ENCODE measurements around the gene AKAP11.
"Not testable (repeated sequence)": the region's sequence is repeated elsewhere in the genome, so short reads cannot be mapped to it uniquely, and the experiment has no call there.

The AKAP11 gene, protein sequence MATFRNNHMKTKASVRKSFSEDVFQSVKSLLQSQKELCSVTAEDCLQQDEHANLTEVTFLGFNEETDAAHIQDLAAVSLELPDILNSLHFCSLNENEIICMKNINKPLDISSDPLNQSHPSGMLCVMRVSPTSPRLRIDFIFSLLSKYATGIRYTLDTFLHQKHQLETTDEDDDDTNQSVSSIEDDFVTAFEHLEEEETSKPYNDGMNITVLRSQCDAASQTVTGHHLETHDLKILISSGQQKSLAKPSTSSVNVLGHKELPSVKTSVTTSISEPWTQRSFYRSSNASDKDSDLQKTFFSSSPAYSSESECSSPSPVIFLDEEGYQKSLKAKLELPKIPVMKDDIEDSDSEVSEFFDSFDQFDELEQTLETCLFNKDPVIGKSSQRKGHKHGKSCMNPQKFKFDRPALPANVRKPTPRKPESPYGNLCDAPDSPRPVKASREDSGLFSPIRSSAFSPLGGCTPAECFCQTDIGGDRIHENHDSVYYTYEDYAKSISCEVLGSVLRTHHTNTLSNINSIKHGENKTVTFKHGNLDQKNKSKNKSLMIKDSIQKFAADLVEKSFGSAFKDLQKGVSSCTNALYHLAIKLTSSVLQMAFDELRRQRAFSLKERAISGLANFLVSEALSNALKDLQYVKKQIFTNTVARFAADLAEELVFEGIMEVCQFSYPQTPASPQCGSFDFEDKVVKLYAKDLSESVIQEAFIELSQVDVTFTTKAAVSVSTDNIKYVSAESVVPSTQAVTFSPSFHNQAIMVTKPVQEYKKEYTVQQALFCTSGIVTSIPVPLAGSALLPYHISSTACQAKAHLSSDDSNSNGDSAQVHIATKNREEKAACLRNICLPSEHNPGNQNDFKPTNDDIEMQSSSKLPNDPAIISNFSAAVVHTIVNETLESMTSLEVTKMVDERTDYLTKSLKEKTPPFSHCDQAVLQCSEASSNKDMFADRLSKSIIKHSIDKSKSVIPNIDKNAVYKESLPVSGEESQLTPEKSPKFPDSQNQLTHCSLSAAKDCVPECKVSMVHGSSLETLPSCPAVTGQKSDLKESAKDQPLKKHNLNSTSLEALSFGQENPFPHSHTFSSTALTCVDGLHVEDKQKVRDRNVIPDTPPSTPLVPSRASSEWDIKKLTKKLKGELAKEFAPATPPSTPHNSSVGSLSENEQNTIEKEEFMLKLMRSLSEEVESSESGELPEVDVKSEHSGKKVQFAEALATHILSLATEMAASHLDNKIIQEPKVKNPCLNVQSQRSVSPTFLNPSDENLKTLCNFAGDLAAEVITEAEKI (N-terminal part only)

GRCh38 chr13:42272115-42272803 lies at the start of gene AKAP11:
Gene AKAP11 (plus strand): TSS chr13:42272152. CDS start chr13:42286349, 14,197 bp downstream.
- DNase-seq: peak; percentile 51

DNA sequence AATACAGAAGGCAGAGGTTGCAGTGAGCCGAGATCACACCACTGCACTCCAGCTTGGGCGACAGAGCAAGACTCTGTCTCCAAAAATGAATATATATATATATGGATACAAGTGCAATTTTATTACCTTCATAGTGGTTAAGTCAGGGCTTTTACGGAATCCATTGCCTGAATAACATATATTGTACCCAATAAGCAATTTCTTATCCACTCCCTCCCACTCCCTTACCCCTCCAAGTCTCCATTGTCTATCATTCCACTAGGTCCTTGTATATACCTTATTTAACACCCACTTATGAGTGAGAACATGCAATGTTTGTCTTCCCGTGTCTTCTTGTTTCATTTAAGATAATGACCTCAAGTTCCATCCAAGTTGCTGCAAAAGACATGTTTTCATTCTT lies 48.3 kb upstream of the AKAP11 start:
- DNase-seq: no peak

DNA sequence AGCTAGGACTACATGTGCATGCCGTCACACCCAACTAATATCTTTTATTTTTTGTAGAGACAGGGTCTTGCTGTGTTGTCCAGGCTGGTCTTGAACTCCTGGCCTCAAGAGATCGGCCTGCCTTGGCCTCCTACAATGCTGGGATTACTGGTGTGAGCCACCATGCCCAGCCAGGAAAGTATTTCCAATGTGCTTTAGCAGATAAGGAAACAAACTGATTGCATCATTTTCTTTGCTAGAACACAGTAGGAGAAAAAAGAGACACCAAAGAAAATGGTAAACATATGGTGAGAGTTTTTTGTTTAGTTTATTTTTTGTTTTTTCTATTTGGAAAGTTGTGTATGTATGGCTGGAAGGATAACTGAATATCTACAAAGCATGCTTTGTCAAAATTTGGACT lies 46.9 kb upstream of the AKAP11 start:
- DNase-seq: no peak

DNA sequence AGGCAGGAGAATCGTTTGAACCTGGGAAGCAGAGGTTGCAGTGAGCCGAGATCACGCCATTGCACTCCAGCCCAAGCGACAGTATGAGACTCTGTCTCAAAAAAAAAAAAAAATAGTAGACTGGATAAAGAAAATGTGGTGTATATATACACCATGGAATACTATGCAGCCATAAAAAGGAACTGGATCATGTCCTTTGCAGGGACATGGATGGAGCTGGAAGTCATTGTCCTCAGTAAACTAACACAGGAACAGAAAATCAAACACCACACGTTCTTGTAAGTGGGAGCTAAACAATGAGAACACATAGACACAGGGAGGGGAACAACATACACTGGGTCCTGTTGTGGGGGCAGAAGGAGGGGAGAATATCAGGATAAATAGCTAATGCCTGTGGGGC lies 45.2 kb upstream of the AKAP11 start:
- not testable (repeated sequence) for DNase-seq

GRCh38 chr13:42228527-42228926 lies 43.4 kb upstream of the AKAP11 start:
- DNase-seq: no peak

DNA sequence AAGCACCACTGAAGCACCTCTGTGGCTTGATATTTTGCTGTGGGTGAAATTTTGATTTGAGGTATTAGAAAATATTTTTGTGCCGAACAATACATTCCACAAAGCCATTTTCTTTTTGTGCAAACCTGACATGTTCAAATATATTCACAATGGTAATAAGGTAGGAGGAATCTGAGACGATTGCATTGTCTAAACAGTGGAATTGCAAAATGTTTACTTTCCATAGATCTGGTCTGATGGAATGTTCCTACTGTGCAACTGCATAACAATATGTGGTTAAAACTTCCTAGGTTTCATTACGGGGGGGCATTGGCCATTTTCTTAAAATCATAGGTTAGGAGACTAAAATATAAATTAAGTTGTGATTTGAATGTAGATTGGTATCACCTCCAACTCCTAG lies 42.7 kb upstream of the AKAP11 start:
- DNase-seq: no peak

DNA sequence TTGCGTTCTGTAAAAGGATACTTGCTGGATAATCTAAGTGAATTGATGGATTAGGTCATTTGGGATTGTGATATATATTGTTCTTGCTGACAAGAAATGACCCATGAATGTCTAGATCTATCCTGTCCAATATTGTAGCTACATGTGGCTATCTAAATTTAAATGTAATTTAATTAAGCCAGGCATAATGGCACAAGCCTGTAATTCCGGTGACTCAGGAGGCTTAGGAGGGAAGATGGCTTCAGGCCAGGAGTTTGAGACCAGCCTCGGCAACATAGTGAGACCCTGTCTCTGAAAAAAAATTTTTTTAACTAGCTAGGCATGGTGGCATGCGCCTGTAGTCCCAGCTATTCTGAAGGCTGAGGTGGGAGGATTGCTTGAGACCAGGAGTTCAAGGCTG lies 39.3 kb upstream of the AKAP11 start:
- DNase-seq: no peak

GRCh38 chr13:42233726-42234125 lies 38.2 kb upstream of the AKAP11 start:
- DNase-seq: no peak

DNA sequence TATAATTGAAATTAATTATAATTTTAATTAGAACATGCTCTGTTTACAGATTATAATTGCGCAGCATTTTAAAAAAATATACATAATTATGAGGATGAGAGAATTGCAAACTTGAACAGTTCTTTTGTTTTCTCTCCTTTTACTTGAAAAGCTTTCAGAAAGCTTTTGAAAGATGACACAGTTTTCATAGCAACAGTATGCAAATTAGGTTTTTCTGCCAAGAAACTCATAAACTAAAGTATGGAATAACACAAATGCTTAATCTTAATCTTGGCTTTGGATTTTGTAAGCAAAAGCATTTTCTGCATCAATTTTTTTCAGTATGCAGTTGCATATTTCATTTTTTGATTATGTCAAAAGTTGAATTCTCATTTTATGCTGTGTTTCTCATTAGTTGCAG lies 32.8 kb upstream of the AKAP11 start:
- no peak for DNase-seq

GRCh38 chr13:42239644-42240043 lies 32.3 kb upstream of the AKAP11 start:
- DNase-seq: no peak

DNA sequence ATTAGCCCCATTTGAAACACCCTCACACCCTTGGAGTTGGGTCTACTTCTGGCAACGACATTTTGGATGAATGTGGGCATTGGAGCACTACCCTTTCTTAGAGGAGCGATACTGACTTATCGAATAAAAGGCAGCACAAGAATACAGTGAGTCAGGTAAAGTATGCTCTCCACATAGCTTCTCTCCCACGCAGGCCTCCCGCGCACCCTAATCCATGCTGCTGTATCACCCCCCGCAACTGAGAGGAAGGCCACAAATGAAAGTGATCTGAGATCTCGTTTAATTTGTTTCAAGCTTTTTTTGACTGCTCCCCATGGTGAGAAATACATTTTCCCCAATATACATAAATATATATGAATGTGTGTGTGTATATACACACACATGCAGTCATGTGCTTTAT lies 25.4 kb upstream of the AKAP11 start:
- DNase-seq: no peak

GRCh38 chr13:42247883-42248282 lies 24.1 kb upstream of the AKAP11 start:
- no peak for DNase-seq

- DNase-seq: no peak
Observed at GRCh38 chr13:42255886-42256285, 16.1 kb upstream of the AKAP11 start.

GRCh38 chr13:42258747-42259146 lies 13.2 kb upstream of the AKAP11 start:
- DNase-seq: no peak

- no peak for DNase-seq
Observed at GRCh38 chr13:42259515-42259914, 12.4 kb upstream of the AKAP11 start.

DNA sequence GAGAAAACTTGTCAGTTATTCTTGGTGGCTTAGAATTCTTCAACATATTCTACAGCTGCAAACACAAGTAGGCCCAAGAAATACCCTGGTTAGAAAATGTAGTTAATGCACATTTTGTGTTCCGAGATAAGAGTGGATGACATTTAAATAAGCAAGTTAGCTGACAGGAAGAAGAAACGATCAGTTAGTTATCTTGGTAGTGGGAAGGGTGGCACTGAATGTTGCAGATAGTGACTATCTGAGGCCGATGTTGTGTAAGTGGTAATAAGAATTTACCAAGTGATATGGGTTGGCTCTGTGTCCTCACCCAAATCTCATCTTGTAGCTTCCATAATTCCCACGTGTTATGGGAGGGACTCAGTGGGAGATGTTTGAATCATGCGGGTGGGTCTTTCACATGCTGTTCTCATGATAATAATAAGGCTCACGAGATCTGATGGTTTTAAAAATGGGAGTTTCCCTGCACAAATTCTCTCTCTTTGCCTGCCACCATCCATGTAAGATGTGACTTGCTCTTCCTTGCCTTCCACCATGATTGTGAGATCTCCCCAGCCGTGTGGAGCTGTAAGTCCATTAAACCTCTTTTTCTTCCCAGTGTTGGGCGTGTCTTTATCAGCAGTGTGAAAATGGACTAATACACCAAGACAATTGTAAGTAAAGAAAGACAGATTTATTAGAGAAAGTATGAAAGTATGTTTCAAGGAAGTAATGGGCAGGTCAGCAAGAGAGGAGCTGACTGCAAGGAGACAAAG lies 10.9 kb upstream of the AKAP11 start:
- DNase-seq: no peak

- no peak for DNase-seq
Observed at GRCh38 chr13:42266473-42266872, 5.5 kb upstream of the AKAP11 start.

DNA sequence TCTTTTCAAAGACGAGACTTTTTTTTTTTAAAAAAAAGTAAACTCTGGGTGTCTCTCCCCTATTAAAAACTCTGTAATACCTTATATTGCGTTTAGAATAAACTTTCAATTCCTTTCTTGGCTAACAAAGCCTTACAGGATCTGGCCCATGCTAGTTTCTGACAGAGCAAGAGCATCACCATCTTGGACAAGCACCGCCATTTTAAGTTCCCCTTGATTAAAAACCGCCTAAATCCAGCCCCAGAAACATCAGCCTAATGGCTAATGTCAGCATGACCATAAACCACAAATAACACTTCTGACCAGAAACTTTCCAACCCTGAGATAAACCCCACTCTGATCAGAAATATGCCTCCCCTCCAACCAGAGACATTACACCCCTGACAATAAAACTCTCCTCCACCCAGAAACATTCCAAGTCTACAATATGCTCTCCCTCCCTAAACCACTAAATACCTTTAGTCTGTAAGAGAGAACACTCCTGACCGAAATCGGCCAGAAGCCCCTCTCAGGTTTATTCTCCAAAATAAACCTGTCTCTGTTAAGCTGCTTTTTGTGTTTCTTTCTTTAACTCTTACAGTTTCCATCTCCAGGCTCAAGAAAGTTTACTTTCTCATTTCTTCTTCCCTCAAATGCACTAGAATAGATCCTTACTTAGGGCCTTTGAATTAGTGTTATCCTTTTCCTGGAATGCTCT lies 1.6 kb upstream of the AKAP11 start:
- DNase-seq: no peak

- DNase-seq: no peak
Observed at GRCh38 chr13:42270857-42271215, 1.1 kb upstream of the AKAP11 start.

DNA sequence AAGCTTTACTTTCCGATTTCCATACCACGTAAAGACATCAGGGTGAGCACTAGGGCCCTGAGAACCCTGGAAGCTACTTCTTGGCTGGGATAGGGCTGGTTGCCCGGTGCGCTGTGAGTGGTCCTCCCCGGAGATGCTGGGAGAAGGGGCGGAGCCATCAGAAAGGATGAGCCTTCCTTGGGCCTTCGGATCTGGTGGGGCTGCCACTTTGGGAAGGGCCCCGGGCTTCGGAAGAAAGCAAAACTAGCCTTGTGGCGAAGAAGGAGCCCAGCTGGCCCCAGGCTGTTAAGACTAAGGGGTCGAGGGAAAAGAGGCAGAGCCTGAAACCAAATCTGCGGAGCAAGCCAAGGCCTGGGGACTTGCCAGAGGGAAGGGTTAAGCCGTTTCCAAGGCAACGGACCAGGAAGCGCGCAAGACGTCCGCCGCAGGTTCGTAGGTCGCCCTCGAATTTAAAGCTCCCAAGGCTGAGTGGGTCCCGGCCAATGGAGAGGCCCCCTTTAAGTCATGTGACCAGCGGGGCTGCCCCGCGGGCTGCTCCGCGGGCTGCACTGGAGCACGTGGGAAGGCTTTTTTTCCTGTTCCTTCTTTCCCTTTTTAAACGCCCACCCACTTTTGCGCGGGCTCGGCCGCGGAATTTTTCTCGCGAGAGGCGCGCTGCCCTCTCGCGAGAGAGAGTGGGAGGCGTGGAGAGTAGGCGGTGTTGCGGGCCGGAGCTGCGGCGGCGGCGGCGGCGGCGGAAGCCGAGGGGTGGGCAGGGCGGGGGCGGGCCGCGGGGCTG lies 426 bp upstream of the AKAP11 start:
- DNase-seq: peak; percentile 98

- no peak for DNase-seq
Observed at GRCh38 chr13:42272804-42273175, 838 bp downstream of the AKAP11 start.
